Measurements from ENCODE around the gene EPHB2.
"Not testable (repeated sequence)": the region's sequence is repeated elsewhere in the genome, so short reads cannot be mapped to it uniquely, and the experiment has no call there.

EPHB2 gene

GRCh38 chr1:22829309-22829989 is 118.8 kb downstream of the EPHB2 start:
- in situ Hi-C loops (cut with HindIII; ENCODE audit: low sequenced_read_pairs): no loop called here

- in situ Hi-C loops (cut with HindIII; ENCODE audit: low sequenced_read_pairs): no loop called here
These were observed 119.5 kb downstream of the EPHB2 start for GRCh38 chr1:22830041-22830566.

- in situ Hi-C loops (cut with HindIII; ENCODE audit: low sequenced_read_pairs): no loop called here
These were observed 120.2 kb downstream of the EPHB2 start for GRCh38 chr1:22830757-22831340.

- in situ Hi-C loops (cut with HindIII; ENCODE audit: low sequenced_read_pairs): no loop called here
These were observed 121.2 kb downstream of the EPHB2 start for GRCh38 chr1:22831729-22832413.

GRCh38 chr1:22832414-22832786 is 121.8 kb downstream of the EPHB2 start:
- in situ Hi-C loops (cut with HindIII; ENCODE audit: low sequenced_read_pairs): no loop called here

- in situ Hi-C loops (cut with HindIII; ENCODE audit: low sequenced_read_pairs): no loop called here
These were observed 123.1 kb downstream of the EPHB2 start for GRCh38 chr1:22833699-22834098.

GRCh38 chr1:22834420-22834819 is 123.8 kb downstream of the EPHB2 start:
- in situ Hi-C loops (cut with HindIII; ENCODE audit: low sequenced_read_pairs): not testable (repeated sequence)

- in situ Hi-C loops (cut with HindIII; ENCODE audit: low sequenced_read_pairs): no loop called here
These were observed 125.1 kb downstream of the EPHB2 start for GRCh38 chr1:22835636-22836319.

GRCh38 chr1:22836850-22837249 is 126.2 kb downstream of the EPHB2 start:
- in situ Hi-C loops (cut with HindIII; ENCODE audit: low sequenced_read_pairs): no loop called here

- in situ Hi-C loops (cut with HindIII; ENCODE audit: low sequenced_read_pairs): no loop called here
These were observed 126.7 kb downstream of the EPHB2 start for GRCh38 chr1:22837332-22837731.

GRCh38 chr1:22838965-22839364 is 128.3 kb downstream of the EPHB2 start:
- in situ Hi-C loops (cut with HindIII; ENCODE audit: low sequenced_read_pairs): no loop called here

GRCh38 chr1:22839806-22840205 is 129.2 kb downstream of the EPHB2 start:
- in situ Hi-C loops (cut with HindIII; ENCODE audit: low sequenced_read_pairs): no loop called here

GRCh38 chr1:22841142-22841541 is 130.5 kb downstream of the EPHB2 start:
- in situ Hi-C loops (cut with HindIII; ENCODE audit: low sequenced_read_pairs): no loop called here

- in situ Hi-C loops (cut with HindIII; ENCODE audit: low sequenced_read_pairs): no loop called here
These were observed 131.2 kb downstream of the EPHB2 start for GRCh38 chr1:22841860-22842281.

- in situ Hi-C loops (cut with HindIII; ENCODE audit: low sequenced_read_pairs): not testable (repeated sequence)
These were observed 133.0 kb downstream of the EPHB2 start for GRCh38 chr1:22843441-22844183.

- in situ Hi-C loops (cut with HindIII; ENCODE audit: low sequenced_read_pairs): no loop called here
These were observed 134.0 kb downstream of the EPHB2 start for GRCh38 chr1:22844621-22845020.

GRCh38 chr1:22845398-22845935 is 134.8 kb downstream of the EPHB2 start:
- in situ Hi-C loops (cut with HindIII; ENCODE audit: low sequenced_read_pairs): no loop called here

- in situ Hi-C loops (cut with HindIII; ENCODE audit: low sequenced_read_pairs): no loop called here
These were observed 135.8 kb downstream of the EPHB2 start for GRCh38 chr1:22846458-22846857.

GRCh38 chr1:22847249-22847648 is 136.6 kb downstream of the EPHB2 start:
- in situ Hi-C loops (cut with HindIII; ENCODE audit: low sequenced_read_pairs): no loop called here

GRCh38 chr1:22847709-22848108 is 137.1 kb downstream of the EPHB2 start:
- in situ Hi-C loops (cut with HindIII; ENCODE audit: low sequenced_read_pairs): no loop called here
